Glutamatergic neuron (in vitro differentiated cells): Measurements from ENCODE around the gene SOCS2. TPM values are rescaled to one million over a fixed set of nuclear protein-coding genes. Genes with fewer than 3 reads are reported as not detected.

Experiments
- DNase-seq: peaks from one replicate; pipeline ENCODE4 v3.0.0; 2022
- H3K27ac Mint-ChIP-seq: one replicate; pipeline ENCODE4 v1.8.0; 2020; ENCODE audit warnings: mild to moderate bottlenecking, mixed read lengths, inconsistent platforms; ENCODE audit not compliant: unreplicated experiment
- H3K27me3 Mint-ChIP-seq: one replicate; pipeline ENCODE4 v1.8.0; 2020; ENCODE audit warnings: mild to moderate bottlenecking, moderate library complexity, mixed read lengths, inconsistent platforms; ENCODE audit not compliant: unreplicated experiment
- H3K36me3 Mint-ChIP-seq: one replicate; pipeline ENCODE4 v1.8.0; 2020; ENCODE audit warnings: mild to moderate bottlenecking, mixed read lengths, inconsistent platforms; ENCODE audit not compliant: unreplicated experiment
- H3K4me1 Mint-ChIP-seq: one replicate; pipeline ENCODE4 v1.8.0; 2020; ENCODE audit warnings: mild to moderate bottlenecking, low read depth, mixed read lengths, inconsistent platforms; ENCODE audit not compliant: unreplicated experiment
- H3K4me3 Mint-ChIP-seq: one replicate; pipeline ENCODE4 v1.8.0; 2020; ENCODE audit warnings: mild to moderate bottlenecking, mixed read lengths, inconsistent platforms; ENCODE audit not compliant: unreplicated experiment
- H3K9me3 Mint-ChIP-seq: one replicate; pipeline ENCODE4 v1.8.0; 2020; ENCODE audit warnings: mild to moderate bottlenecking, moderate library complexity, mixed read lengths, inconsistent platforms; ENCODE audit not compliant: unreplicated experiment
- CTCF ChIP-seq: fragments of 200-600 bp; sonication (generic); IDR thresholded peaks from one replicate; pipeline ENCODE4 v1.5.0; 2021; ENCODE audit not compliant: partially characterized antibody, unreplicated experiment
- total RNA-seq: library from RNA; stranded (reverse); fragmentation: NEBNext Ultra II Directional; extraction: Animal tissue kit (Norgen Biotek cat#: 25700); gene quantifications from one replicate; pipeline ENCODE4 v1.2.1, GENCODE V29; 2021; ENCODE audit not compliant: unreplicated experiment

Gene SOCS2
- total RNA-seq, 1 donor from 2014 or later: 36.6 TPM

GRCh38 chr12:93540466-93540865, 32.0 kb upstream of the SOCS2 start:
- H3K4me3 Mint-ChIP-seq: no peak overlapping the region
- peaks cover 4% of the 10 kb centered on the region for H3K27me3 Mint-ChIP-seq
- H3K36me3 Mint-ChIP-seq: no peaks in the 10 kb centered on the region
- H3K4me1 Mint-ChIP-seq: peaks cover 17% of the 10 kb centered on the region
- no peak for TF ChIP-seq CTCF
- DNase-seq: no peak
- H3K9me3 Mint-ChIP-seq: no peaks in the 10 kb centered on the region
- no peak overlapping the region for H3K27ac Mint-ChIP-seq

- Mint-ChIP-seq H3K27ac (no peak overlapping the region), H3K4me3 (no peak overlapping the region), H3K4me1 (peaks cover 17% of the 10 kb centered on the region), H3K36me3 (no peaks in the 10 kb centered on the region), H3K9me3 (no peaks in the 10 kb centered on the region), H3K27me3 (peaks cover 4% of the 10 kb centered on the region)
- no peak for DNase-seq
- no peak for TF ChIP-seq CTCF
These were observed 30.8 kb upstream of the SOCS2 start for GRCh38 chr12:93541578-93542225.

- DNase-seq: no peak
- Mint-ChIP-seq H3K4me1 (peaks cover 2% of the 10 kb centered on the region), H3K27ac (no peak overlapping the region), H3K4me3 (no peak overlapping the region), H3K36me3 (no peaks in the 10 kb centered on the region), H3K27me3 (peaks cover 5% of the 10 kb centered on the region), H3K9me3 (peaks cover 1% of the 10 kb centered on the region)
- no peak for TF ChIP-seq CTCF
These were observed 24.7 kb upstream of the SOCS2 start for GRCh38 chr12:93547778-93548177.

GRCh38 chr12:93549174-93549573, 23.3 kb upstream of the SOCS2 start:
- no peak overlapping the region for H3K4me3 Mint-ChIP-seq
- peaks cover 3% of the 10 kb centered on the region for H3K27me3 Mint-ChIP-seq
- no peaks in the 10 kb centered on the region for H3K4me1 Mint-ChIP-seq
- no peak overlapping the region for H3K27ac Mint-ChIP-seq
- TF ChIP-seq CTCF: no peak
- H3K36me3 Mint-ChIP-seq: no peaks in the 10 kb centered on the region
- DNase-seq: no peak
- peaks cover 1% of the 10 kb centered on the region for H3K9me3 Mint-ChIP-seq

GRCh38 chr12:93550748-93551611, 21.5 kb upstream of the SOCS2 start:
- no peaks in the 10 kb centered on the region for H3K4me1 Mint-ChIP-seq
- H3K27ac Mint-ChIP-seq: no peak overlapping the region
- no peak overlapping the region for H3K4me3 Mint-ChIP-seq
- peaks cover 1% of the 10 kb centered on the region for H3K9me3 Mint-ChIP-seq
- TF ChIP-seq CTCF: no peak
- DNase-seq: no peak
- H3K27me3 Mint-ChIP-seq: peaks cover 3% of the 10 kb centered on the region
- H3K36me3 Mint-ChIP-seq: no peaks in the 10 kb centered on the region
